Measurements from ENCODE around the gene R3HDM2. TPM values are rescaled to one million over a fixed set of nuclear protein-coding genes. Genes with fewer than 3 reads are reported as not detected.
A peak's percentile ranks its signal among the peaks of the same experiment; 100 is the strongest.

R3HDM2 gene
- total RNA-seq, 1 experiment from 2014 or later, result 24.4 TPM

GRCh38 chr12:57222286-57223190 lies 208.3 kb downstream of the R3HDM2 start:
- DNase-seq (ENCODE audit: extremely low read depth, low read depth), result no peak

GRCh38 chr12:57221169-57221917 lies 209.5 kb downstream of the R3HDM2 start:
- DNase-seq (ENCODE audit: extremely low read depth, low read depth), result no peak

- DNase-seq (ENCODE audit: extremely low read depth, low read depth), result no peak
Measured at GRCh38 chr12:57220770-57221168, 210.1 kb downstream of the R3HDM2 start.

GRCh38 chr12:57219993-57220754 lies 210.7 kb downstream of the R3HDM2 start:
- no peak for DNase-seq (ENCODE audit: extremely low read depth, low read depth)

- no peak for DNase-seq (ENCODE audit: extremely low read depth, low read depth)
Measured at GRCh38 chr12:57219205-57219992, 211.4 kb downstream of the R3HDM2 start.

GRCh38 chr12:57218030-57218853 lies 212.6 kb downstream of the R3HDM2 start:
- DNase-seq (ENCODE audit: extremely low read depth, low read depth), result no peak

- DNase-seq (ENCODE audit: extremely low read depth, low read depth), result no peak
Measured at GRCh38 chr12:57216921-57217879, 213.6 kb downstream of the R3HDM2 start.

- DNase-seq (ENCODE audit: extremely low read depth, low read depth), result no peak
Measured at GRCh38 chr12:57216014-57216911, 214.6 kb downstream of the R3HDM2 start, which contains the start of gene NXPH4. NXPH4 (plus strand) TSS chr12:57216794; CDS start chr12:57216970, 176 bp downstream.

- no peak for DNase-seq (ENCODE audit: extremely low read depth, low read depth)
Measured at GRCh38 chr12:57215668-57216013, 215.2 kb downstream of the R3HDM2 start.

GRCh38 chr12:57215065-57215464 lies 215.8 kb downstream of the R3HDM2 start:
- no peak for DNase-seq (ENCODE audit: extremely low read depth, low read depth)

GRCh38 chr12:57214398-57214781 lies 216.5 kb downstream of the R3HDM2 start:
- peak; percentile 76 for DNase-seq (ENCODE audit: extremely low read depth, low read depth)

GRCh38 chr12:57213763-57214397 lies 217.0 kb downstream of the R3HDM2 start:
- no peak for DNase-seq (ENCODE audit: extremely low read depth, low read depth)

GRCh38 chr12:57213058-57213715 lies 217.7 kb downstream of the R3HDM2 start:
- peak; percentile 88 for DNase-seq (ENCODE audit: extremely low read depth, low read depth)

- no peak for DNase-seq (ENCODE audit: extremely low read depth, low read depth)
Measured at GRCh38 chr12:57212701-57213057, 218.2 kb downstream of the R3HDM2 start.

GRCh38 chr12:57211791-57212700 lies 218.8 kb downstream of the R3HDM2 start:
- DNase-seq (ENCODE audit: extremely low read depth, low read depth), result no peak

Data from NCI-H460 (cell line).